Endothelial cell of umbilical vein (primary cell): ENCODE results near the gene CPSF4. TPM values are rescaled to one million over a fixed set of nuclear protein-coding genes. Genes with fewer than 3 reads are reported as not detected.
A peak's percentile ranks its signal among the peaks of the same experiment; 100 is the strongest.

Experiments used
- BruUV-seq: library from RNA; stranded (reverse); fragments of 400-500 nt; replicated peaks from 2 replicates; lab custom pipeline; 2021; lab: Mats Ljungman, UMichigan
- CTCF ChIA-PET: fragments of 300-600, 350-600 bp; sonication (Branson Sonifier 250); formaldehyde crosslinking; loops from one replicate; lab custom pipeline; 2021; ENCODE audit warnings: antibody characterized with exemption, inconsistent platforms; lab: Charles Lee
- POLR2A ChIA-PET: fragments of 300-600, 350-600 bp; sonication (Branson Sonifier 250); formaldehyde crosslinking; loops from one replicate; lab custom pipeline; 2021; ENCODE audit warnings: antibody characterized with exemption, inconsistent platforms; lab: Charles Lee
- DNase-seq: peaks from one replicate; pipeline ENCODE4 v3.0.0-alpha.2; 2011; ENCODE audit warnings: low read depth, low spot score
- FAIRE-seq: peaks from 2 replicates; lab custom pipeline; 2011; peaks lifted over from hg19 to GRCh38; lab: Jason Lieb, UNC
- H2AFZ ChIP-seq: 2 replicates; pipeline ENCODE4 v1.6.0; 2012; ENCODE audit warnings: low read depth, low read length, control low read depth, inconsistent platforms
- H3K27ac ChIP-seq: 2 replicates; pipeline ENCODE4 v1.5.1; 2011; ENCODE audit warnings: low read depth, mild to moderate bottlenecking, control low read depth, low read length, moderate library complexity; ENCODE audit not compliant: insufficient read depth
- H3K27me3 ChIP-seq, 2 experiments: 2 replicates each; pipeline versions ENCODE4 v1.6.0 to v1.6.1; 2011; ENCODE audit warnings: low read length in 2 of 2, mixed read lengths in 1 of 2; ENCODE audit not compliant: control insufficient read depth in 2 of 2, insufficient read depth in 2 of 2
- H3K36me3 ChIP-seq, 2 experiments: 2 replicates in 1 of 2; 3 replicates in 1 of 2; pipeline ENCODE4 v1.5.1; 2011; ENCODE audit warnings: low read length in 2 of 2, mild to moderate bottlenecking in 1 of 2, moderate library complexity in 1 of 2; ENCODE audit not compliant: control insufficient read depth in 2 of 2, insufficient read depth in 2 of 2; ENCODE audit errors: extremely low read depth in 1 of 2
- H3K4me1 ChIP-seq: 3 replicates; pipeline ENCODE4 v1.5.1; 2011; ENCODE audit warnings: mild to moderate bottlenecking, low read length; ENCODE audit not compliant: control insufficient read depth, insufficient read depth; ENCODE audit errors: extremely low read depth
- H3K4me2 ChIP-seq: 2 replicates; pipeline ENCODE4 v1.6.1; 2011; ENCODE audit warnings: low read length, control low read depth, mixed read lengths; ENCODE audit not compliant: insufficient read depth
- H3K4me3 ChIP-seq, 3 experiments: fragments of 200-600 bp in 1 of 3; sonication (generic), shearing (Covaris generic) in 1 of 3; replicated peaks in 1 of 3; 2 replicates each; pipeline ENCODE4 v1.5.1; 2011 to 2016; ENCODE audit warnings: control low read depth in 3 of 3, low read length in 3 of 3, mild to moderate bottlenecking in 2 of 3, inconsistent platforms in 1 of 3, low read depth in 1 of 3, moderate library complexity in 1 of 3; ENCODE audit not compliant: insufficient read depth in 1 of 3
- H3K79me2 ChIP-seq: 2 replicates; pipeline ENCODE4 v1.6.0; 2012; ENCODE audit warnings: low read length, inconsistent platforms; ENCODE audit not compliant: control insufficient read depth, insufficient read depth
- H3K9ac ChIP-seq: replicated peaks from 2 replicates; pipeline ENCODE3; 2011; ENCODE audit warnings: low read length, control low read depth; ENCODE audit not compliant: insufficient read depth; ENCODE audit errors: extremely low read depth
- H3K9me1 ChIP-seq: replicated peaks from 3 replicates; pipeline ENCODE4 v1.6.0; 2011; ENCODE audit warnings: mild to moderate bottlenecking, low read length; ENCODE audit not compliant: control insufficient read depth, insufficient read depth; ENCODE audit errors: extremely low read depth
- H3K9me3 ChIP-seq: replicated peaks from 2 replicates; pipeline ENCODE4 v1.5.1; 2012; ENCODE audit warnings: low read length, inconsistent platforms; ENCODE audit not compliant: control insufficient read depth, insufficient read depth
- H4K20me1 ChIP-seq: replicated peaks from 2 replicates; pipeline ENCODE3; 2011; ENCODE audit warnings: mild to moderate bottlenecking, low read length; ENCODE audit not compliant: control insufficient read depth, insufficient read depth; ENCODE audit errors: extremely low read depth
- CTCF ChIP-seq, 2 donors: IDR thresholded peaks; 1 replicate in 1 of 2; 2 replicates in 1 of 2; pipeline ENCODE4 v1.5.1; 2011; ENCODE audit warnings: low read length in 2 of 2, mild to moderate bottlenecking in 2 of 2, moderate library complexity in 2 of 2, control low read depth in 1 of 2, inconsistent platforms in 1 of 2, low read depth in 1 of 2; ENCODE audit not compliant: insufficient read depth in 1 of 2; ENCODE audit errors: extremely low read depth in 1 of 2
- EZH2 ChIP-seq: IDR thresholded peaks from 2 replicates; pipeline ENCODE4 v1.6.1; 2012; ENCODE audit warnings: borderline replicate concordance, low read depth, mild to moderate bottlenecking, moderate library complexity, low read length, inconsistent platforms; ENCODE audit not compliant: severe bottlenecking
- FOS ChIP-seq: IDR thresholded peaks from 2 replicates; pipeline ENCODE4 v1.6.1; 2011; ENCODE audit warnings: mild to moderate bottlenecking, low read length, moderate library complexity, borderline replicate concordance; ENCODE audit not compliant: insufficient read depth
- GATA2 ChIP-seq: IDR thresholded peaks from 2 replicates; pipeline ENCODE4 v1.7.0; 2011; ENCODE audit warnings: low read depth, mild to moderate bottlenecking, moderate library complexity, mixed read lengths, low read length; ENCODE audit not compliant: insufficient read length, insufficient read depth
- JUN ChIP-seq: IDR thresholded peaks from 2 replicates; pipeline ENCODE4 v1.6.1; 2011; ENCODE audit warnings: borderline replicate concordance, low read depth; ENCODE audit not compliant: insufficient read length, insufficient read depth
- MAX ChIP-seq: IDR thresholded peaks from 2 replicates; pipeline ENCODE4 v1.6.1; 2011; ENCODE audit not compliant: insufficient read depth, insufficient read length
- MYC ChIP-seq: IDR thresholded peaks from one replicate; pipeline ENCODE4 v1.6.1; 2011; ENCODE audit warnings: mild to moderate bottlenecking, low read depth, low read length
- POLR2A ChIP-seq: IDR thresholded peaks from 2 replicates; pipeline ENCODE4 v1.6.1; 2012; ENCODE audit warnings: low read depth, mild to moderate bottlenecking, control low read depth, low read length
- POLR2AphosphoS5 ChIP-seq: IDR thresholded peaks from 2 replicates; pipeline ENCODE4 v1.6.1; 2012; ENCODE audit warnings: low read depth, mild to moderate bottlenecking, control low read depth, low read length, moderate library complexity; ENCODE audit not compliant: insufficient read depth
- dilution Hi-C: fragments of 300-500 bp; cut with MboI; formaldehyde crosslinking; loops from one replicate; pipeline ENCODE4 v1.15.0; 2019; ENCODE audit warnings: low sequenced_read_pairs; ENCODE audit not compliant: extremely low pct_ligation_motif_present
- intact Hi-C: fragments of 100-400 bp; cut with micrococcal nuclease; formaldehyde crosslinking; loops from one replicate; pipeline ENCODE4 v1.10.0; 2022
- polyA plus RNA-seq, 4 experiments: library from polyadenylated mRNA; depleted of rRNA in 3 of 4; stranded (reverse) in 3 of 4; unstranded in 1 of 4; fragments of >200 nt; gene quantifications; 2 replicates each; pipeline versions ENCODE4 v1.2.1 to v1.2.3, GENCODE V29; 2011 to 2012; ENCODE audit warnings: missing spikeins in 1 of 4
- total RNA-seq: library from RNA; stranded (reverse); gene quantifications from 2 replicates; pipeline ENCODE4 v1.2.3, GENCODE V29; 2021

The CPSF4 gene
- total and polyA plus RNA-seq, 2 donors (not counting 3 experiments of a cell fraction or from before 2014, with no cell fraction given), result 51.5 to 53.0 TPM

- Histone ChIP-seq H3K27ac (no peak overlapping the region), H3K36me3 (no peaks in the 10 kb centered on the region), H4K20me1 (no peaks in the 10 kb centered on the region), H3K27me3 (no peaks in the 10 kb centered on the region), H3K9me3 (no peaks in the 10 kb centered on the region), H3K4me2 (no peak overlapping the region), H3K79me2 (peaks cover 29% of the 10 kb centered on the region), H3K4me3 (no peak overlapping the region), H3K9ac (no peak overlapping the region), H3K4me1 (peaks cover 13% of the 10 kb centered on the region), H3K9me1 (no peaks in the 10 kb centered on the region), H2AFZ (peak overlapping the region; percentile 17)
- intact Hi-C loops, result no loop called here
- FAIRE-seq (no peak), DNase-seq (no peak)
- TF ChIP-seq FOS, result no peak
- no peak for TF ChIP-seq MYC
- no peak for TF ChIP-seq JUN
- TF ChIP-seq POLR2A, result no peak
- no peak for TF ChIP-seq CTCF (IDR thresholded peaks at IDR 0.05; ENCODE audit: extremely low read depth in 1 of 2, insufficient read depth in 1 of 2, low read depth in 1 of 2, low read length in 2 of 2)
- TF ChIP-seq EZH2, result no peak
- no peak for TF ChIP-seq GATA2
- no peak for TF ChIP-seq MAX
- TF ChIP-seq POLR2AphosphoS5, result no peak
- ChIA-PET POLR2A (no interaction called here), CTCF (no interaction called here)
- dilution Hi-C loops, result no loop called here
- BruUV-seq, result no TSS peak
Measured at GRCh38 chr7:99469381-99470065, 30.8 kb downstream of the CPSF4 start.
